Measurements from ENCODE around the gene NXNL2.

NXNL2 gene

GRCh38 chr9:88533951-88534455 lies 975 bp upstream of the NXNL2 start:
- DNase-seq, result no peak

DNA sequence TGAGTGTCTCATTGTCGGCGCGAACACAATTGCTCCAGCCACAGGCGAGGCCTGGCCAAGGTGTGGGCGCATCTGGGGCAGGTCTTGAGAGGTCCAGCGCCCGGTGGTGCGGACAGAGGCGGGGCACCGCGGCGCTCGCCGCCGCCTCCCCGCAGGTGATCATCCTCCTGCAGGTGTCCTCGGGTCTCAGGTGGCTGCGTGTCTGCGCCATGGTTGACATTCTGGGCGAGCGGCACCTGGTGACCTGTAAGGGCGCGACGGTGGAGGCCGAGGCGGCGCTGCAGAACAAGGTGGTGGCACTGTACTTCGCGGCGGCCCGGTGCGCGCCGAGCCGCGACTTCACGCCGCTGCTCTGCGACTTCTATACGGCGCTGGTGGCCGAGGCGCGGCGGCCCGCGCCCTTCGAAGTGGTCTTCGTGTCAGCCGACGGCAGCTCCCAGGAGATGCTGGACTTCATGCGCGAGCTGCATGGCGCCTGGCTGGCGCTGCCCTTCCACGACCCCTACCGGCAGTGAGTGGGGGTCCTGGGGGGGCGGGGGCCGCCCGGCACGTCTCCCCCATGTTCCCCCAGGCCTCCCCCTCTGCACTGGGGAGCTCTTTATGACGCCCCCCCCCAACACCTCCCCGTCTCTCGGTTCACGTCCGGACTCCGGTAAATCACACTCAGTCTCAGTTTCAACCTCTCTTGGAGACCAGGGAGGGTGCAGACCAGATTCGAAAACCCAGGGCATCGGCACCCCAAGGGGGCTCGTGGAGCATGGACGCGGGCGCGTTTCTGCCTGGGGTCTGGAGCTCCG lies 446 bp downstream of the NXNL2 start:
- DNase-seq, result no peak

DNA sequence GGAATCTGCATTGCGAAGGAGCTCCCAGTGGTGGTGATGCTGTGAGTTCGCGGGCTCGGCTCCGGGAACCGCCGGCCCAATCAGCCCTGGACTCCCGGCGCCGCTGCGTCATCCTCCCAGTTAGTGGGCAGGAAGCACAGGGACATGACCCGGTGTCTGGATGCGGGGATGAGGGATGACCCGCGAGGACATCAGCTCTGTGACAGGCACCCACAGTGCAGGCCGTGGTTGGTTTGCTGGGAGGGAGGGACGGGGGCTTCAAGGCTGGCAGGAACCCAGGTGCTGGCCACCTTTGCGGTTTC lies 996 bp downstream of the NXNL2 start:
- DNase-seq, result no peak

DNA sequence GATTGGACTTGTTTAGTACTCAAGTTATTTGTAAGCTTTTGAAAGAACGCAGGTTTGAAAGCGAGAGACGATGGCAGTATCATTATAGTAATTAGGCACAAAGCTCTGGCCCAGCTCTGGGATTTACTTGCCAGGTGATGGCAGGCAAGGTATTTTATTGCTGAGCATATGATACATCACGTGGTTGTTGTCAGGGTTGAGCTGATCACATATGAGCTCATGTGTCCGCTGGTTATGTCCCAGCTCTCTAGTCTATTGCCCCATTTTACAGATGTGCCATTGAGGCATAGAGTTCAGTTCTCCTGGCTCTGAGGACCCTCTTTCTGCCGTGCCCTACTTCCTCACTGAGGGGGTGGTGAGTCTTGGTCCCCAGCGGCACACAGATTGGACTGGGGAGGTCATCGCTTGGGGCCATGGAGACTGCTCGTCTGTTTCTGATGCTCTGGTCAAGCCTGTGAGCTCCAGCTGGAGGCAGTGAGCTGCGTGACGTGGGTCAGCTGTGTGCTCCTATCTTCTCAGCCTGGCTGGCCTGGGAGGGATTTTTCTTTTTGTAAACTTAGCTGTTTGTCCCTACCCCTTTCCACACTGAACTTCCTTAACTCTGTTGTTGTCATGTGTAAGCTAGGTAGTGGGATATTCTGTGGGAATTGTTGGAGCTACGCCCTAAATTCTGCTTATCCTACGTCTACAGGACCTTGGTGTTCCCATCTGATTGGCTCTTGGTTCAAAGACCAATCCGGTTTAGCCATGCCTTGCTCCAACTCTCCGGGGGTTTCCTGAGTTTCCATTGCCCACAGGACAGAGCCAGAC lies 2.2 kb downstream of the NXNL2 start:
- no peak for DNase-seq

- no peak for DNase-seq
Observed at GRCh38 chr9:88537761-88538091, 2.7 kb downstream of the NXNL2 start.

DNA sequence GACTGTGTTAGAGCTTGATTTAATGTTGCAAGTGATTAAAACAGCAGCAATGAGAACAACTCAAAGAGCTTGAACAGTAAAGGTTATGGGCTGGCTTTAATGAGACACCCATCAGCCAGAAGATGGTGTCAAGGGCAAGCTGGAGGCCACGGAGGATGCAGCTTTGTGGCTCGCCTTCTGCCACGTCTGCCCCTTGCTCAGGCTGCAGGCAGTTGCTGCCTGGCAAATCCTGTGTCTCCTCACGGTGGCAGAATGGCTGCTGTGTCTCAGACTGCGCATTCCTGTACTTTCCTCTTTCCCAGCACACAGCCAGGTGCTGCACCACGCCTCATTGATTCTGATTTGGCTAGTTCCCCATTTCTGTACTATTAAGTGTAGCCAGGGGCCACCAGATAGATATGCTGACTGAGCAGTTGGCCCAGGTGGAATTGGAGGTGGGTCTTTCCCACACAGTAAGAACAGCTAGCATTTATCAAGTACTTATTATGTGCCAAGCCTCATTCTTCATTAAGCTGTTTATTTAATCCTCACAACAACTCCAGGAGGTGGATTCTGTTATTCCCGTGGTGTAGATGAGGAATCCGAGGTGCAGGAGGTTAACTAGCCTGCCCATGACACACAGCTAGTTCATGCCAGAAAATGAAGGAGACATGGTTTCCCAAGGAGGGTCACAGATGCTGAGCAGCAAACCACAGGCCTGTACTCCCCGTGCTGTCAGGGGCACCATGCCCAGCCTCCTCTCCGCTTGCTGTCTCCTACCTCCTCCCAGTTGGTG lies 3.5 kb downstream of the NXNL2 start:
- no peak for DNase-seq

DNA sequence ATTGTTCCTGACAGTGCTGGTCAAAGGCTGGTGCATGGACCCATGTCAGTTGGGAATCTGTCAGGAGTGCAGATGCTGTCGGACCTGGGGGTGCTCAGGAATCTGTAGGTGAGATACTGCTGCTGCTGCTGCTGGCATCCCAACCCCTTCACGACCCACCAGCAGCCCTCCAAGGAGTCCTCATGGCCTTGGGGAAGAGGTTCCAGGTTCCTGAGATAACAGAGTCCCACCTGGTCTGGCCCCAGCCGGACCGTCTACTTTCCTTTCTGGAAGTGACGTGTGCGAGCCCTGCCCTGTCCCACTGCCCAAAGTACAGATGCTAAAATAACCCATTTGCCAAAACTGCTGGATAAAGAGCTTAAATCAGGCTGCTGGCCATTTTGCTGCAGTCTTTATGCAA lies 4.3 kb downstream of the NXNL2 start:
- DNase-seq, result no peak

GRCh38 chr9:88540251-88540763 lies 5.3 kb downstream of the NXNL2 start:
- no peak for DNase-seq

GRCh38 chr9:88544245-88544644 lies 9.3 kb downstream of the NXNL2 start:
- DNase-seq, result no peak

- no peak for DNase-seq
Observed at GRCh38 chr9:88551546-88552137, 16.7 kb downstream of the NXNL2 start.

GRCh38 chr9:88553350-88553749 lies 18.4 kb downstream of the NXNL2 start:
- DNase-seq, result no peak

DNA sequence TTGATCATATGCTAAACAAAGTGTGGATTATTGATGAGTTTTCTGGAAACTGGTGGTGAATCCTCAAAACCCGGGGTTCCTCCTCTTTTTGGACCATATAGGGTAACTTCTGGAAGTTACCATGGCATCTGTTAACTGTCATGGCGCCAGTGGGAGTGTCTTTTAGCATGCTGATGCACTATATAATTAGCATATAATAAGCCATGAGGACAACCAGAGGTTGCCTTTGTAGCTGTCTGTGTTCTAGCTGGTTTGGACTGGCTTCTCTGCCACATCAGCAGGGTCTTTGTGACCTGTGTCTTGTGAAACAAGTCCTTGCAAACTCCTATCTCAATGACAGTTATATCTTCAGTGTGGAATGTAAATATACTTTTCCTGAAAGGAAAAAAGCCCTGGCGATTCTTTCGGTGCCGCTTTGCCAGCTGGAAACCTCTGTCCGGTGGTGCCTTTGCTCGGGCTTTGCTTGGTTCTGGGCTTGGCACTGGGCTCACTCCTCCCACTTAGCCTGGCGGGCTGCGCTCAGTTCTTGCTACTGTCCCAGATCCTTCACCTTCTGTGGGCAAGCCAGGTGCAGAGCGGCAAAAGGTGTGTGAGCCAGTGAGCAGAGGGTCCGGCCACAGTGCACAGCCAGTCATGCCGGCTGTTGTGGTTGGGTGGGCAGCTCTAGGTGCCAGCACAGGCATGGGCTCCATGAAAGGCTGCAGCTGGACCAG lies 20.4 kb downstream of the NXNL2 start:
- no peak for DNase-seq

DNA sequence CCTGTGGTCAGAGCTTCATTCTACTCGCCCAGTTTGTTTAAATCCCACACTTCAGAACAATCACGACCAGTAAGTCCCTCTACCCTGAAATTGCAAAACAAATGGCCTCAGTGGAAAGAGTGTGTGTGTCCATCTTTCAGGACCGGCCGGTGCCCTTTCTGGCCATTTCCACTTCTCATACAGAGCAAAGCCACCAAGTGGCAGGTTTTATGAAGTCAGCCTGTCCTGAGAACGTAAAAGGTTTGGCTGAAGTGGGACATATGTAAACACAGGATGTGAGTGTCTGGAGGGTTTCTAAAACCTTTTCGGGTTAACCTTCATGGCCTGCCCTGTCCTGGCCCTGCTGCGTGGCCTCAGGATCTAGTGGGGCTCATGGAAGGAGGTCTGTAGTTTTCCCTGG lies 24.7 kb downstream of the NXNL2 start:
- no peak for DNase-seq

DNA sequence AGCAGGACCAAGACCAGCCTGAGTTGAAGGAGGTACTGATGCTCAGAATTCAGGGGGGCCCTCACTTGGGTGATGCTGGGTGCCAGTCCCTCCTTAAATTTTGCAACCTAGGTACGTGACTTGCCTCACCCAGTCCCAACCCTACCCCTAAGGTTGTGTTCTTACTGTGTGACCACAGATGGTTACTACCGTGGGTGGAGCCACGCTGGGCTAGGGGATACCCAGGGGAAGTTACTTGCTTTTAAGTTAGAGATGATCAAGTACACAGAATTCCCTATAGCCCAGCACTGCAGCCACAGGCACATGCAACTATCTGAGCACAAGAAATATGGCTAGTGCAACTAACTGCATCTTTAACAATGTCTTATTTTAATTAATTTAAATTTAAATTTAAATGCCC lies 32.9 kb downstream of the NXNL2 start:
- DNase-seq, result no peak

- DNase-seq, result no peak
Observed at GRCh38 chr9:88571419-88571818, 36.4 kb downstream of the NXNL2 start.

DNA sequence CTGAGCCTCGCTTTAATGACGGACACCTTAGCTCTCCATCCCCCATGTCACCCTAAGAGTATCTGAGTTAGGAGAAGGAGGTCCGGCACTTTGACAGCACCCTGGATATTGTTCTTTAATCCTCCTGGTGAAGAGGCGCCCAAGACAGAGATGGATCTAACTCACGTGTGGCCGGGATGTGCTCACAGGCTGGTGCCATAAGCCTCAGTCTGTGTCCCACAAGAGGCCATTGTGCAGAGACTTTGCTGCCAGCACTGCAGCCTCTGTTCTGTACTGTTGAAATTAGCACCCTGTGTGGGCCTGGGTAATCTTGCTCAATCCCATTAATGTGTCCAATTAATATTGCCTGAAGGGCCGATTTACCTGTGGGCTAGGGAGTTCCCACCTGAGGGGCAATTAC lies 37.7 kb downstream of the NXNL2 start:
- DNase-seq, result no peak

- no peak for DNase-seq
Observed at GRCh38 chr9:88574953-88575352, 40.0 kb downstream of the NXNL2 start.

DNA sequence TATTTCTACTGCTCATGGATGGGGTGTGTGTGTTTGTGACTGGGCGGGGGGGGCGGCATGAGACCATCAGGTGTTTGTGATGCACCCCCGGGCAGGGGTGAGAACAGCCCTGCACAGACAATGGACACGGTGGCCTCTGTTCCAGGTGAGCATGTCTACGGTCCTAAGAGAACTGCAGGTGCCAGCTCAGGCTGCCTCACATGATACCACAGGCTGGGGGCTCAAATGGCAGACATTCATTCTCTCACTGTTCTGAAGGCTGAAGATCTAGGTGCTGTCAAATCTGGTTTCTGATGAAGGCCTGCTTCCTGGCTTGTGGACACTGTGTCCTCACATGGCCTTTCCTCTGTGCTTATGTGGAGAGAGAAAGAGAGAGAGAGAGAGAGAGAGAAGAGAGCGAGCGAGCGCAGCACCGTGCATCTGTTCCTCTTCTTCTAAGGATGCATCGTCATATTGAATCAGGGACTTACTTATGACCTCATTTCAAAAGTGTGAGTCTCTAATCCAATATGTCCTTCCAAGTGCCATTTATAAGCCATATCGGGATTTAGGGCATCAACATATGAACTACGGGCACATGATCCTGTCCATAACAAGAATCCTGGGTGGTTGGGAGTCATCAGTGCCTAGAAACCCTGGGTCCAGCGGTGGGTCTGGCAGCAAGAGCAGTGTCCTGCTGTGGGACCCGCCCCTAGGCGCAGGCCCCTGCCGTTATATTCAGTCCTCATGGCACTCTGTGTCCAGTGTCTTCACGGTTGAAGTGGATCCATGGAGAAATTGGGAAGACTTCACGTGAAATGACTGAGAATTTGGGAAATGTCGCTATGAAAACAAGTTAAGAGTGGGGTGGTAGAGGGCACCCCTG lies 42.5 kb downstream of the NXNL2 start:
- DNase-seq, result no peak

GRCh38 chr9:88578121-88579049 lies 43.4 kb downstream of the NXNL2 start:
- DNase-seq, result peak; percentile 68
